GM12878 (cell line): ENCODE results near the gene UBTF.

Experiments used
- BCL3 ChIP-seq: IDR thresholded peaks from 2 replicates; pipeline ENCODE4 v1.6.1; 2011; ENCODE audit warnings: borderline replicate concordance, low read depth, mild to moderate bottlenecking, moderate library complexity, low read length; ENCODE audit not compliant: insufficient read depth, poor library complexity, severe bottlenecking
- BCLAF1 ChIP-seq: fragments of 450-650 bp; IDR thresholded peaks from 2 replicates; pipeline ENCODE4 v1.6.1; 2017; ENCODE audit warnings: antibody characterized with exemption, mild to moderate bottlenecking, moderate library complexity
- CEBPB ChIP-seq, 2 experiments: fragments of 150-350 bp in 1 of 2; IDR thresholded peaks; 2 replicates each; pipeline ENCODE4 v1.6.1; 2012 to 2014; ENCODE audit warnings: low read depth in 2 of 2, low read length in 2 of 2, borderline replicate concordance in 1 of 2, inconsistent platforms in 1 of 2
- CREB1 ChIP-seq: IDR thresholded peaks from 2 replicates; pipeline ENCODE4 v1.6.1; 2012; ENCODE audit warnings: low read depth, mild to moderate bottlenecking, inconsistent platforms
- CTCF ChIP-seq, 3 experiments: IDR thresholded peaks in 2 of 3; conservative IDR thresholded peaks in 1 of 3; 2 replicates each; pipeline ENCODE4 v1.5.1; 2011; ENCODE audit warnings: low read depth in 3 of 3, low read length in 3 of 3, mild to moderate bottlenecking in 3 of 3, control low read depth in 2 of 3, moderate library complexity in 2 of 3, inconsistent platforms in 1 of 3, mixed read lengths in 1 of 3; ENCODE audit not compliant: control insufficient read depth in 2 of 3, insufficient read depth in 1 of 3; ENCODE audit errors: extremely low read depth in 1 of 3
- CUX1 ChIP-seq: IDR thresholded peaks from 2 replicates; pipeline ENCODE4 v1.6.1; 2012; ENCODE audit warnings: improper control_type of control experiment, low read depth, low read length; ENCODE audit not compliant: insufficient replicate concordance
- EZH2 ChIP-seq: IDR thresholded peaks from 2 replicates; pipeline ENCODE4 v1.6.1; 2012; ENCODE audit warnings: low read depth, mild to moderate bottlenecking, control low read depth, inconsistent platforms, low read length, borderline replicate concordance; ENCODE audit not compliant: control insufficient read depth
- MEF2A ChIP-seq: IDR thresholded peaks from 2 replicates; pipeline ENCODE4 v1.6.1; 2011; ENCODE audit warnings: low read depth, mild to moderate bottlenecking, low read length, moderate library complexity; ENCODE audit not compliant: insufficient read depth
- MYC ChIP-seq: IDR thresholded peaks from 2 replicates; pipeline ENCODE4 v1.6.1; 2011; ENCODE audit warnings: mild to moderate bottlenecking, low read length, moderate library complexity, inconsistent platforms; ENCODE audit not compliant: insufficient read depth, insufficient replicate concordance, insufficient read length, severe bottlenecking
- PKNOX1 ChIP-seq: fragments of 450-650 bp; IDR thresholded peaks from 2 replicates; pipeline ENCODE4 v1.6.1; 2016; ENCODE audit warnings: mild to moderate bottlenecking
- SRF ChIP-seq, 2 experiments: IDR thresholded peaks; 2 replicates each; pipeline ENCODE4 v1.6.1; 2011; ENCODE audit warnings: low read depth in 2 of 2, low read length in 2 of 2, mild to moderate bottlenecking in 1 of 2, moderate library complexity in 1 of 2
- YY1 ChIP-seq: IDR thresholded peaks from 2 replicates; pipeline ENCODE4 v1.6.1; 2011; ENCODE audit warnings: low read depth, mild to moderate bottlenecking, low read length
- ZBTB40 ChIP-seq: fragments of 450-650 bp; IDR thresholded peaks from 2 replicates; pipeline ENCODE4 v1.6.1; 2016; ENCODE audit warnings: mild to moderate bottlenecking, moderate library complexity, borderline replicate concordance

GRCh38 chr17:44247440-44247841, 28.0 kb upstream of the UBTF start:
- TF ChIP-seq CTCF (IDR thresholded peaks at IDR 0.05 in 2 of 3, conservative IDR thresholded peaks at IDR 0.05 in 1 of 3; ENCODE audit: control insufficient read depth in 2 of 3, extremely low read depth in 1 of 3, insufficient read depth in 1 of 3, low read depth in 3 of 3, low read length in 3 of 3), result no peak
- TF ChIP-seq YY1, result no peak
- no peak for TF ChIP-seq CREB1
- no peak for TF ChIP-seq SRF (IDR thresholded peaks at IDR 0.05; ENCODE audit: low read depth in 2 of 2, low read length in 2 of 2)
- no peak for TF ChIP-seq BCL3
- no peak for TF ChIP-seq EZH2
- no peak for TF ChIP-seq PKNOX1
- no peak for TF ChIP-seq MEF2A
- TF ChIP-seq CUX1, result no peak
- TF ChIP-seq BCLAF1, result no peak
- TF ChIP-seq ZBTB40, result no peak
- no peak for TF ChIP-seq MYC
- no peak for TF ChIP-seq CEBPB (IDR thresholded peaks at IDR 0.05; ENCODE audit: borderline replicate concordance in 1 of 2, low read depth in 2 of 2, low read length in 2 of 2)
